ENCODE data around the gene PIBF1.
A peak's percentile ranks its signal among the peaks of the same experiment; 100 is the strongest.
"Not testable (repeated sequence)": the region's sequence is repeated elsewhere in the genome, so short reads cannot be mapped to it uniquely, and the experiment has no call there.

Gene PIBF1

DNA sequence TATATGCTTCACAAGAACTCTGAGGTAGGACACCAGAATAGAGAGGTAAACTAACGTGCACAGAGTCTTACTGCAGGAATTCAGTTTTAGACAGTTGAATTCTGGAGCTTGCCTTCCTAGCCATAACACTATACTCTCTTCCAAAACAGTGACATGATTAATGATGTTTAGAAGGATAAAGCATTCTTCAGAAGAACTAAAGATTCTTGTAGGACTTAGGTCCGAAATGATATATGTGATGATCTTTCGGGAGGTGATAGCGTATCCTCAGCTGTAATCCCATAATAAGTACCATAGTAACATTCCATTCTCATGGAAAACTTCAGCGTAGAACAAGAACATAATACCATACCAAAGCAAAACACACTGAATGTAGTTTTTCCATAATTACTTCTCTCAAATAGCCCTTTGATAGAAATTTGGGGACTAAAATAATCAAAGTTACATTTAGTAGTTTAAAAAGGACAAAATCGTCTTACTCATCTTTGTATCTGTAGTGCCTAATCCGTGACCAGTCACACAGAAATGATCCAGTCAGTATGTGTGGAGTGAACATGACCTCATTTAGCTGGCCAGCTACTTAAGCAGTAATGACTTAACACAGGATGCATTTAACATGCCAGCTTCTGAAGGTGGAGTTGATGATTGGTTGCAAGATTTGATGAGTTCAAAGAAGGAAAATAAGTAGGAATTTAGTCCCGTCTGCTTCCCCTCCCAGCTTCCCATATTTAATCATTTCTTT, 38.4 kb downstream of the PIBF1 start:
- peak; percentile 52 for DNase-seq (ENCODE audit: low read depth, low spot score)

DNA sequence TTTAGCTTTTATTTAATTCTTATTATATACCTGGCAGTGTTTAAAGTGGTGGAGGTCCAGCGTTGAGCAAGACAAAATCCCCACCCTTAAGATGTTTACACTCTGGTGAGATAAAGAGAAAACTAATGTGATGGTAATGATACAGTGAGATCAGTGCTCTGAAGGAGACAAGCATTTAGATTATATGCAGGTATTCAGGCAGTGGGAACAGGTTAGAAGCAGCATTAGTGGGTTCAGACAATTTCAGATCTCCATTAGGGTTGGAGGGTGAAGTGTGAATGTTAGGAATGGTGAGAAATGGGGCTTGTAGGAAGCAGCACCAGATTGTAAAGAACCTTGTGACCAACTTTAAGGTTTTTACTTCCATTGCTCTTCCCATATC, 39.0 kb downstream of the PIBF1 start:
- no peak for DNase-seq (ENCODE audit: low read depth, low spot score)

DNA sequence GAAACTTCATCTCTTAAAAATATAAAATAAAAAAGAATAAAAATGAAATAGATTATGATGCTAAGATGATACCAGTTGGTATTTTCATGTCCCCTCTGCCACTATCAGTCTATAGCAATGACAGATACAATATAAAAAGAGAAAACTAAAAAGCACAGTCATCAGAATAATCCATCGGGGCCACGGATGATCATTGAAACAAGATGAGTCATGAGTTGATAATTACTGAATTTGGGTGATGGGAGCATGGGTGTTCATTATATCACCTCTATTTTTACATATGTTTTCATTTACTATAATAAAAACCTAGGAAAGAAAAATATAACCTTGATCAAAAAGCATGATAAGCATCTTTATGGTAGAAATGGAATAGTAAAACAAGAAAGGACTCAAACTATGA, 41.1 kb downstream of the PIBF1 start:
- no peak for DNase-seq (ENCODE audit: low read depth, low spot score)

DNA sequence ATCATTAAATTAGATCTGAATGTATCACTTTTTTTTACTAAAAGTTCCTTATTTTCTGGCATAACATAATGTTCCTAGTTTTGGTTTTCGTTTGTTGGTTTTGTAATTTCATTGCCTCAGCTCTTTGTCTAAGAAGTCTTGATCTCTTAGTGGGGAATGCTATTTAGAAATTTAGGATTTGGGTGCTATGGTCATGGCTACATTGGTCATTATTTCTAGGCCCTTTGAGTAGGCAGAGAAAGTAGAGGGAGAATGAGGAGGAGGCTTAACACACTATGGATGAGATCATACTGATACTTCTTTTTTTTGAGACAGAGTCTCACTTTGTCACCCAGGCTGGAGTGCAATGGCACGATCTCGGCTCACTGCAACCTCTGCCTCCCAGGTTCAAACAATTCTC, 41.8 kb downstream of the PIBF1 start:
- DNase-seq (ENCODE audit: low read depth, low spot score) = no peak

DNA sequence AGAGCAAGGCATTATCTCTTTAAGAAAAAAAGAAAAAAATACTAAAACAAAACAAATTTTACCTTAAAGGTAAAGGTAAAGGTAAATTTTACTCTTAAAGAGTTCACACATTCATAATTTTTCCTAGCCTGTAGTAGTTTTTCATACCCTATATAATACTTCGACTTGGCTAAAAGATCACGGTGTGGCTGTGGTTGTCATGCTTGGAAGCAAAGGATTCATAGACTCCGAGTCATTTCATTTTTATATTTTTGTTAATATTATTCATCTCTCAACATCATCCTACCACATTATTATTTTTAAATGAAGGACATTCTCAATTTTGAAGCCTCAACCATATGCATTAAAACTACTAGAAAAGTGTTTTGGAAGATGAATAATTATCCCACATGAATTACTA, 52.7 kb downstream of the PIBF1 start:
- DNase-seq (ENCODE audit: low read depth, low spot score) = no peak

DNA sequence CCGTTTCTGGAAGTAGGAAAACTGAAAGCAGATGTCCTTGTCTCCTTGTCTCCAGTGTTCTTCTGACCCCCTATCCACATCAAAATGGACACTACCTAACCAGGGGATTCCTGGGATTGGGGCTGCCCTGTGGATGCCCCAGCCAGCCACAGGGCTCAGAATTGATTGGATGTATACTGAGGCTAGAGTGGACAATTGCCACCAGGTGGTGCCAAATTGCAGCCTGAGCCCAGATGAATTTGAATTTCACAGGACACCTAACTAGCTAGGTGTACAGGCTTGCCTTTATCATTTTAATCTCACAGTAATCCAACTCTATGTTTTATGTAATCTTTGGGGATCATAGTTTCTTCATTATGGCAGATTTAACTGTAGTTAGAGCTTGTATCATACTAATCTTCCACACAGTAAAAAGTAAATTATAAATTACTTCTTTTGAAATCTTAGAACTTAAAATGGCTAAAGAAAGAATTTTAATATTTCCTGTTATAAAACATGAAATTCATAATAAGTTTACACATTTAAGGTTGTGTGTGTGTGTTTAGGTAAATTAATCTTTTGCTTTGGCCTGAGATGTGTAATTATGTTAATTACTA, 58.0 kb downstream of the PIBF1 start:
- peak; percentile 77 for DNase-seq (ENCODE audit: low read depth, low spot score)

DNA sequence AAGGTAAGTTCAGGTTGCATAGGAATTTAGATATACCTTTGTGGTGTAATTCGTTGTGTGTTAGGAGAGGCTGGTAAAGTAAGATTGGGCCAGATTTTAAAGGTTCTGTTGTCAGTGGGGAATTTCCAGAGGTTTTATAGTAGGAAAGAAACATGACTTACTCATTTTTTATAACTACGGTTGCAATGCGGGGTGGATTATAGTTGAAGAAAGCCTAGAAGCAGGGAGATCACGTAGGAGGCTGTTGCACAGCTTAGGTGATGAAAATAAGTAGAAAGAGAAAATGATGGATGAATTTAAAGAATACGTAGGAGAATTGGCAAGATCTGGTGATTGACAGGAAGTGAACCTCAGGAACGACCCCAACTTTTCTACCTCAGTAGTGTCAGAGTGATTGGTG, 61.1 kb downstream of the PIBF1 start:
- DNase-seq (ENCODE audit: low read depth, low spot score) = no peak

DNA sequence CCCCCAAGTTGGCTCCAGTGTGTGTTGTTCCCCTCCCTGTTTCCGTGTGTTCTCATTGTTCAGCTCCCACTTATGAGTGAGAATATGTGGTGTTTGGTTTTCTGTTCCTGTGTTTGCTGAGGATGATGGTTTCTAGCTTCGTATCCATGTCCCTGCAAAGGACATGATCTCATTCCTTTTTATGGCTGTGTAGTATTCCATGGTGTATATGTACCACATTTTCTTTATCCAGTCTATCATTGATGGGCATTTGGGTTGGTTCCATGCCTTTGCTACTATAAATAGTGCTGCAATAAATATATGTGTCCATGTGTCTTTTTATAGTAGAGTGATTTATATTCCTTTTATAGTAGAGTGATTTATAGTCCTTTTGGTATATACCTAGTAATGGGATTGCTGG, 63.2 kb downstream of the PIBF1 start:
- not testable (repeated sequence) for DNase-seq (ENCODE audit: low read depth, low spot score)

DNA sequence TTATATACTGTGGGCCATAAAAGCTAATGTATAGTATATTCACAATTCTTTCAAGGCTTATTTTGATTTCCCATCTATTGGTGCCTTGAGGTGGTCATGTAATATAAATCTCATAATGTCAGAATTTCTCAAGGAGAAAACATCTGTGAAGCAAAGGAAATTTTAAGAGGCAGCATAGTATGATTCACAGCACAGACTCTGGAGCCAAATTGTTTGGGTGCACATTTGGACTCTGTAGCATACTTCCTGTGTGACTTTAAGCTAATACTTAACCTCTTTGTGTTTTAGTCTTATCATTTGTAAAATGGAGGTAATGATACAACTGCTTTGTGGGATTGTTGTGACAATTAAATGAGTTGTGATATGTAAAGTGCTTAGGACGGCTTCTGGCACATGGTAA, 67.6 kb downstream of the PIBF1 start:
- peak; percentile 20 for DNase-seq (ENCODE audit: low read depth, low spot score)

DNA sequence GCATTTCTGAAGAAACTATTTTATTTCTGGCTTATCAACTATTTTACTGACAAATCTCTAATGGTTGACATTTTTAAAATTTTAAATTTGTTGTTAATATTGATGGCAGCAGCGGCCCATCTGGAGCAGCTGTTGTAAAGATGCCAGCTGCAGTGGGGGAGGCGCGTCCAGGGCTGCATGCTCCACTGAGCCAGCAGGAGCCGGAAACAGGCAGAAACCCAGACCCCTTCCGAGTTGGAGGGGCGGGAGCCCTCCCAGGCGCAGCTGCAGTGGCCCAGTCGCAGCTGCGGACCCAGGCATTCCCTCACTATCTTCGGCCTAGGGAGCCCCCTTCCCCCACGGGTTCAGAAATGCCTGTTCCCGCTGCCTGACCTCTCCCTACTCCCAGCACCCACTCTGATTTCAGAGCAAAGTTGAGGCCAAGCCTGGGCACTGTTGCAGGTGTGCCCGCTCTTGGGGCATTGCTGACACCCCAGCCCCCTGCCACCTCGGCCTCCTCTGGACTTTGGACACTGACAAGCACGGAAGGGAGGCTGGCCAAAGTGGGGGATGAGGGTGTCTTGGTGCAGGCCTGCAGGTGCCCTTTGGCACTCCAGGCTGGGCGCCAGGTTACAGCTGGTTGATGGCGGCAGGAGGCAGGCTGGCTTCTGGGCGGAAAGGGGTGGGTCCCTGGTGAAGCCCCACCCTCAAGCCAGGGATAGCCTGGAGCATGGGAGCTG, 69.2 kb downstream of the PIBF1 start:
- no peak for DNase-seq (ENCODE audit: low read depth, low spot score)

DNA sequence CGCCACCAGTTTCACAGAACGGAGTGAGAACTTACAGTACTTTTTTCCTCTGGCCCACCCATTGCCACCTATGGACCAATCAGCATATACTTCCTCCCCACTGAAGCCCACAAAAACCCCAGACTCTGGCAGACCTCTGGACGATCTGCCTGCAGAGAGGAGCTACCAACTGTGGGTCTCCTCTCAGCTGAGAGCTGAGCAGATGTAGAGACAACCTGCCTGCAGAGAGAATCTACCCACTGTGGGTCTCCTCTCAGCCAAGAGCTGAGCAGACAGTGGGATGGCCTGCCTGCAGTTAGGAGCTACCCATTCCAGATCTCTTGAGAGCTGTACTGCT, 69.7 kb downstream of the PIBF1 start:
- DNase-seq (ENCODE audit: low read depth, low spot score) = no peak

DNA sequence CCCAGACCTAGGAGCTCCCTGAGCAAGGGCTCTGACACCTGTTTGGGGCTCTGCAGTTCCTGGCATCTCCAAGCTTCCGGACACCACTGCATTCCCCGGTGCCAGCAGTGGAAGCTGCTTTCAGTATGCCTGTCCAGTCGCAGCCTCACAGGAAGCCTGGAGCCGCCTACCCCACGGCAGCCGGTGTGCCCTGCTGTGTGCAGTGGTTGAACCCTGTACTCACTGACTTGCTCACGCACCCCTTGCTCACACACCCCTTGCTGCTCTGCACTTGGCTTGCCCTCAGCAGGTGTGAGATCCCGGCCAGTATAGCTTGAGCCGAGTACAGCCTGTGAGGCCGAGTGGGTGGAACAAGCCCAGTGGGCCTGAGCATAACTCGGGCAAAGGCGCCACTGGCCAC, 70.3 kb downstream of the PIBF1 start:
- no peak for DNase-seq (ENCODE audit: low read depth, low spot score)

DNA sequence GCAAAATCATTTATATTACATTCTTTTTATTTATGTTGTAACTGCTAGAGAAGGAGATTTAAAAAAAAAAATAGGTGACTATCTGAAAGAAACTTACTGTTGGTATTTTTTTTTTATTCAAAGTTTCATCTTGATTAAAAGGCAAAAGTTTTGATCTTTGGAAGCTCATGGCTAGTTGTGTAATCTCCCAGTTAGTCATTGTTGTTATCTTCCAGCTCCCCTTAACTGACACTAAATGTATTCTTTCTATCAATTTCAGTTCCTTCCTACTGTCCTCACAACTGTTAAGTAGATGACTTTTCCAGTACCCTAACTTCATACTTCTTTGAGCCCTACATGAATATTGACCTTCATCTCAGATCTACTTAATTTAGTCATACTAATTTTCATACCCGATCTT, 71.1 kb downstream of the PIBF1 start:
- no peak for DNase-seq (ENCODE audit: low read depth, low spot score)

DNA sequence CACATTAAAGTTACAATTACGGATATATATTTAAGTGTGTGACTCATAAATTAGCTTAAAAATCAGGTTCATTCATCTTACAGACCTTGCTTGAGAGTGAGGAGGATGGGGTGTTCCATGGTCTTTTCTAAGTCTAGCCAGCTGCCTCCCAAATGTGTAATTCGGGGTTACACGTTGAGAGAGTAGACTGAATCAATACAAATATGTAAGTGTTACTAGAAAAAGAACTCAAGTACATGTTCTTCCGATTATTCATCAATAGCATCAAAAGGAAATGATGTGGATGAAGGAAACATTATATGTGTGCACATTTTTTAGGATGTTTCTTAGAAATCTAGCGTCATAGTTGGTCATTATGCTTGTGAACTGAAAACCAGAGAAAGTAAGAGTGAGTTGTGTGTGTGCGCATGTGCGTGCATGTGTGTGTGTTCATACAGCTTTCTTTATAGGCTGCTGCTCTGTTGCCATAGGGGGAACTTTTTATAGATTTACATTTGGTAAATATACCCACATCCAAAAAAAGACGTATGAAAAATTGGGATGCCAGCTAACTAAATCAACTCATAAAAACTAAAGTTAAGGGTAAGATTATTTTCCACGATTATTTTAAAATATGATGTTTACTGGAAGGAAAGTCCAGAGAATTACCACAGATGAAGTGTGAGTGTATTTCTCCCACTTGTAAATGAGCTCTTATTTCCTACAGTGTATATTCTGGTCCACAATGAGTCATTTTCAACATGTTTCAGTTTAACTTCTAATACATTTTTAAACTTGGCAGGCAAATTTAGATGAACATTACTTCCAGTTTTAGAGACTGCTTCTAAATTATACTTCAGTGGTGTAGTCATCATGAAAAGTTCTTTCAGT, 82.4 kb downstream of the PIBF1 start:
- DNase-seq (ENCODE audit: low read depth, low spot score) = no peak

DNA sequence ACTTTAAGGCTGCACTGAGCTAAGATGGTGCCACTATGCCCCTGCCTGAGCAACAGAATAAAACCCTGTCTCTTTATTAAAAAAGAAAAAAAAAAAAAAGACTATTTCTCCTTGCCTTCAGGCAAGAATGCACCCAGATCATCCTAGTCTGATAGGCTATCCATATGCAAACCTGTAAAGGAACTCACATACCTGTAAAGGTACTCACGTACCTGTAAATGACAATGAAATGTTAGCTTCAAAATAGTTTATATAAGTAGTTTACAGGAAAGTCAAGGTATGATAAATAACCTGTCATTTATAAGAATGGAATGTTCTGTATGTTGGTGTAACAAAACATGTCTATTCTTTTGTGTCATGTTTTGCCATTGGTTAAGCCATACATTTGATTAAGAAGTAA, 86.3 kb downstream of the PIBF1 start:
- DNase-seq (ENCODE audit: low read depth, low spot score) = no peak

DNA sequence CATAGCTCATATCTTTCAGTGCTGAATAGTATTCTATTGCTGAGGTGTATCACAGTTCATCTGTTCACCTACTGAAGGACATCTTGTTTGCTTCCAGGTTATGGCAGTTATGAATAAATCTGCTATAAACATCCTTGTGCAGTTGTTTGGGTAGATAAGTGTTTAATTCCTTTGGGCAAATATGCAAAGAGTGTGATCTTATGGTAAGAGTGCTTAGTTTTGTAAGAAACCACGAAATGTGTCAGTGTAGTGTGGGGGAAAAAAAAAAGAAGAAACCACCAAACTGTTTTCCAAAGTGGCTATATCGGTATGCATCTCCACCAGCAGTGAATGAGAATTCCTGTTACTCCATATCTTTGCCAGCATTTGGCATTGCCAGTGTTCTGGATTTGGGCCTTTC, 93.3 kb downstream of the PIBF1 start:
- peak; percentile 35 for DNase-seq (ENCODE audit: low read depth, low spot score)

DNA sequence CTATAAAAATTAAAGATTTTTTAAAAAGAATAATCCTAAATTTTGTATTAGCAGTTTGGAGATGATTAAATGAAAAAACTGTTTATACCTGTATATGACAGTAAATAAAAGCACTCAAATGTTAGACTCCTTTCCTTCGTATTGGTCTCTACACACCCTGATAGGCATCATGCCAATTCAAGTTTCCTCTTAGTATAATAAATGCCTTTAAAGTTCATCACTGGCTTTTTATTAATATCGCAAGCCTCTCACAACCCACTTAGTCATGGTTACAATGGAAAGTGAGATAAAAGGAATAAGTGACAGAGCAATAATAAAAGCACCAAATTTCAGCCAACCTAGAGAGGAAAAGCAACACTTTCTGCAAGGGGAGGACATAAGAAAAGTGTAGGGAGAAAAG, 102.2 kb downstream of the PIBF1 start:
- DNase-seq (ENCODE audit: low read depth, low spot score) = no peak

DNA sequence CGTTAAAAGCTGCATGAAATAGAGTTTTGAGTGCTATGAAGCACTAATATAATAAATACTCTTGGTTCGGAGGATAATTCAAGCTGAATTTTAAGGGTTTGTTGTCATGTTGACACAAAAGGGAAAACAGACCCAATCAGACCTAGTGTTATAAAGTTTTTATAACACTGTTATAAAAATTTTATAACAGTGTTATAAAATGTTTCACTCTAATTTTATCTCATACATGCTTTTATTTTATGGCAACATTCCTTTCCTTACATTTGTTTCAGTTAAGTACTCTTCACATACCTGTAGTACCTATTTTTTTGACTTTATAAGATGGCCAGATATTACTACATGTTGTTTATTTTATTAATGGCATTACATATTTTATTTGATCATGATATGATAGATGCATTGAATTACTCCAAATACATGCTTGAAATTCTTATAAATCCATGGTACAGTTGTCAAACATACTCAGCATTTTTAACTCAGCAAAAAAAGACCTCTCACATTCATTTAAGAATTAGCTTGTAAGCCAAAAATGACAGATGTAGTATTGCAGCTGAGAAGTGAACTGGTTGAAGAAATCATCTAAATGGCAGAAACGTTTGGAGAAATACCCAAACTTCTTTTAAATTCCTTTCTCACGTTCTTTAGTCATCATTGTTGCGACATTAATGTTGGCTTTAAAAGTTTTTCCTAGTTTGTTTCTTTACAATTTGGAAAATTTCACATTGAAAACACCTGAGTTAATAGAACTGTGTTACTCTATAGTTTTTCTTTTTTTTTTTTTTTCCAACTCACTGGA, 104.5 kb downstream of the PIBF1 start:
- DNase-seq (ENCODE audit: low read depth, low spot score) = no peak

DNA sequence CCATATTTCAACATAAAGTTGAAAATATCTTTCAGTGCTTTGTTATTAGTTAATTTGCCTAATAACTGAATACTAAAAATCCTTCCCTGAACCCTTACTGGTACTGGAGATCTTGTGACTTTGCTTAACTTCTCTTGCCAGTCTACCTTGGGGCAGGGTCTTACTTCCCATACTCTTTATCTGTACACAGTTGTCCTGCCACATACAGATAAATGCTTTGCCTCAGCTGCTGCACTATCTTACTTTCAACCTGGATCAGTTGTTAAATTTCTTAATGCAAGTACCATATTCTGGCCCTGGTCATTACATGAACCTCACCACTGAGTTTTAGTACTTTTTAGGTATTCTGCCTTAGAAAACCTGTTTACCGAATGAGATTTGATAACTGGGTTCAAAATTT, 107.6 kb downstream of the PIBF1 start:
- DNase-seq (ENCODE audit: low read depth, low spot score) = no peak

DNA sequence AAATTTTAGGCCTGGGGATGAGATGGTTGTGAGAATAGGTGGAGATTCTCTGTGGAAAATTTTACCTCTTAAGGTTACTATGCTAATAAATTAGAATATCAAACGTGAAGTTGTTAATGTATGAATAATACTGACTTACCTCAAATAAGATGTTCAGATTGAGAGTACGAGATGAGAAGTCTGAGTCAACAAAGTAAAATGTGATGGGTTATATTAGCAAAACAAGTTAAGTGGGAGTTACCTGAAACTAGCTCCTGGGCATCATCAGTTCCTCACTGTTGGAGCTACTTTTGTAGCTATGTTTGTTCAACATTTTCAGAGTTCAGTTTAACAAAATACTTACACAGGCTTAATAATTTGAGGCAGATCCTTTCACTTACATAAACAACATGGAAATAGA, 108.6 kb downstream of the PIBF1 start:
- DNase-seq (ENCODE audit: low read depth, low spot score) = no peak

DNA sequence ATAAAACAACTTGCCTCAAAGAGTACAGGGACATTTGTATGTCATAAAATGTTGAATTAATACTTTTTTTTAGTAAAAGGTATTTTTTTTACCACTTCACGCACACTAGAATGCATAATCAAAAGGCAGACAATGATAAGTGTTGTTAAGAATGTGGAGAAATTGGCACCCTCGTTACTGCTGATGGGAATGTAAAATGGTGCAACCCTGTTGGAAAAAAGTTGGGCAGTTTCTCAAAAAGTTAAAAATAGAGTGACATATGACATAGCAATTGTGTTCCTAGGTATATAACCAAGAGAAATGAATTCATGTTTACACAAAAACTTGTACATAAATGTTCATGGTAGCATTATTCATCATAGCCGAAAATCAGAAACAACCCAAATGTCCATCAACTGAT, 109.5 kb downstream of the PIBF1 start:
- no peak for DNase-seq (ENCODE audit: low read depth, low spot score)

DNA sequence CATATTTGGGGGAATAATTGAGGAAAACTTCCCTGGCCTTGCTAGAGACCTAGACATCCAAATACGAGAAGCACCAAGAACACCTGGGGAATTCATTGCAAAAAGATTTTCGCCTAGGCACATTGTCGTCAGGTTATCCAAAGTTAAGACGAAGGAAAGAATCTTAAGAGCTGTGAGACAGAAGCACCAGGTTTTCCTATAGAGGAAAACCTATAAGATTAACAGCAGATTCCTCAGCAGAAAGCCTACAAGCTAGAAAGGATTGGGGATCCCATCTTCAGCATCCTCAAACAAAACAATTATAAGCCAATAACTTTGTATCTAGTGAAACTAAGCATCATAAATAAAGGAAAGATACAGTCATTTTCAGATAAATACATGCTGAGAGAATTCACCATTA, 114.9 kb downstream of the PIBF1 start:
- DNase-seq (ENCODE audit: low read depth, low spot score) = no peak

Data from astrocyte of the hippocampus (primary cell).